Astrocyte (in vitro differentiated cells and primary cell): ENCODE data around the gene SNCAIP.

Experiments
- EZH2 ChIP-seq: IDR thresholded peaks from 2 replicates; pipeline ENCODE4 v1.6.1; 2012; ENCODE audit warnings: mild to moderate bottlenecking, low read length, inconsistent platforms; ENCODE audit not compliant: insufficient read depth
- TF ChIP-seq, protein P1 (sequence below): IDR thresholded peaks from 2 replicates; pipeline ENCODE4 v1.5.1; 2011; ENCODE audit warnings: low read depth, mild to moderate bottlenecking, inconsistent platforms, low read length, moderate library complexity; ENCODE audit not compliant: insufficient read depth

- TF ChIP-seq, protein P1, sequence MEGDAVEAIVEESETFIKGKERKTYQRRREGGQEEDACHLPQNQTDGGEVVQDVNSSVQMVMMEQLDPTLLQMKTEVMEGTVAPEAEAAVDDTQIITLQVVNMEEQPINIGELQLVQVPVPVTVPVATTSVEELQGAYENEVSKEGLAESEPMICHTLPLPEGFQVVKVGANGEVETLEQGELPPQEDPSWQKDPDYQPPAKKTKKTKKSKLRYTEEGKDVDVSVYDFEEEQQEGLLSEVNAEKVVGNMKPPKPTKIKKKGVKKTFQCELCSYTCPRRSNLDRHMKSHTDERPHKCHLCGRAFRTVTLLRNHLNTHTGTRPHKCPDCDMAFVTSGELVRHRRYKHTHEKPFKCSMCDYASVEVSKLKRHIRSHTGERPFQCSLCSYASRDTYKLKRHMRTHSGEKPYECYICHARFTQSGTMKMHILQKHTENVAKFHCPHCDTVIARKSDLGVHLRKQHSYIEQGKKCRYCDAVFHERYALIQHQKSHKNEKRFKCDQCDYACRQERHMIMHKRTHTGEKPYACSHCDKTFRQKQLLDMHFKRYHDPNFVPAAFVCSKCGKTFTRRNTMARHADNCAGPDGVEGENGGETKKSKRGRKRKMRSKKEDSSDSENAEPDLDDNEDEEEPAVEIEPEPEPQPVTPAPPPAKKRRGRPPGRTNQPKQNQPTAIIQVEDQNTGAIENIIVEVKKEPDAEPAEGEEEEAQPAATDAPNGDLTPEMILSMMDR: no peak
- TF ChIP-seq EZH2: no peak
Measured at GRCh38 chr5:122508623-122509022, 196.6 kb downstream of the SNCAIP start.
